TTC549 (cell line): ENCODE data around the gene DNAH7.
A peak's percentile ranks its signal among the peaks of the same experiment; 100 is the strongest.

ENCODE experiments used
- FAIRE-seq: peaks from 2 replicates; lab custom pipeline; 2012; peaks lifted over from hg19 to GRCh38; lab: Jason Lieb, UNC

Gene DNAH7

DNA sequence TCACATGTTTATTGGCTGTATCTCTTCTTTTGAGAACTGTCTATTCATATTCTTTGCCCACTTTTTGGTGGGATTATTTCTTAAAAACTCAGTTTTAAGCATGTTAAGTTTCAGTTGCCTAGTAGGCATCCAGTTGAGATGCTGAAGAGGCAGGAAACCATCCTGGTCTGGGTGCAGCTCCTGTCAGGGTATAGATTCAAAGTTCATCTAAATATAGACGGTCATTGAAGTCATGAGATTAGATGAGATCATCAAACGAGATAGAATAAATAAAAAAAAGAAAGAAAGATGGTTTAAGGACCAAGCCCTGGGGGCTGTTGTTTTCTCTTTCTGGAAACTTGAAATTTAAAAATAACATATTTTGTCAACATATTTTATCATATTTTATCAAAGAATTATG lies 9.2 kb upstream of the DNAH7 start:
- no peak for FAIRE-seq

- FAIRE-seq: no peak
These were observed 8.3 kb upstream of the DNAH7 start for GRCh38 chr2:196076778-196077568.

- FAIRE-seq: no peak
These were observed 6.6 kb upstream of the DNAH7 start for GRCh38 chr2:196075196-196075595.

GRCh38 chr2:196074631-196075030 lies 6.0 kb upstream of the DNAH7 start:
- no peak for FAIRE-seq

- FAIRE-seq: no peak
These were observed 4.9 kb upstream of the DNAH7 start for GRCh38 chr2:196073521-196073920.

- FAIRE-seq: no peak
These were observed 1.6 kb downstream of the DNAH7 start for GRCh38 chr2:196067088-196067382.

DNA sequence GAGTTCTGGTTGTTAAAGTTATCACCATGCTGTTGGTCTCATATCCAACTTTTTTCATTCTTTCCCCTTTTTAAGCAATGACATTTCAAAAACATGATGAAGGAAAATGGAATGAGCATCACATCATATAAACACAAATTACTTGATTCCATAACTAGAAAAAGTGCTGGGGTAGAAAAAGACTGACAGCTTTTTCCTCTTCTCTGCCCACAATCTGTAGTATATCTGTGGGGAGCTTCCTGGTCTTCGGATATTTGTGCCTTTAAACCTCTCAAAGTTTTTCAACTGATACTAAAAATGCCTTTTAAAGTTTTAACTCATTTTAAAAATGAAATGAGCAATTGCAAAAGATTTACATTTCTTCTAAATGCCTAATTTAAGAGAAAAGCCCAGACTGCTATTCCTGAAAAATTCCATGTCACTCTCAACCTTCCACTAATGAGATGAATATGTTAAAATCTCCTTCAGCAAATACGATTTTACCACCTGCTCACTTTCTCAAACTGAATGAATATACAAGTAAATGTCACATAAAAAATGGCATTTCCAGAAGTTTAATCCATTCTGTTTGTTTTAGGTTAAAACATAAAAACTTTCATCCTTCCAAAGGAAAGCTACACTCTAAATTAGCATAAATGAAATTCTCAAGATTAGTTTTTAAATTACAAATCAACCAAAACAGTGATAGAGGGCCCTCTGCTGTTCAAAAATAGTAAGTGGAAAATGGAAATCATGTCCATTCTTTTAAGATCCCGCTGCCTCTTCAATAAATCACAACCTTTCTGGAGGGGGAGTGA lies 2.1 kb downstream of the DNAH7 start:
- FAIRE-seq: peak; percentile 52

DNA sequence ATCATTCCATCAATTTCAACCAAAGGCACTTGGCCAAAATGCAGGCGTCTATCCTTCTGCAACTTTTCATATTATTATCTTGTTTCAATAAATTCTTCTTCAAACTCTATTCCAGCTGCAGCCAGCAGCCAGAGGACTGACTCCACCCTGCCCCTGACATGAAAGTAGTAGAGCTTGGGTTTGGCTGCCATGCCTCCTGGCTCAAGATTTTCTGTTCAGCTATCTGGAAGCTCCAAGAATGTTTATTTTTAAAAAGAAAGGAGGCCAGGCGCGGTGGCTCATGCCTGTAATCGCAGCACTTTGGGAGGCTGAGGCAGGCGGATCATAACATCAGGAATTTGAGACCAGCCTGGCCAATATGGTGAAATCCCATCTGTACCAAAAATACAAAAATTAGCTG lies 4.9 kb downstream of the DNAH7 start:
- no peak for FAIRE-seq

- FAIRE-seq: no peak
These were observed 9.1 kb downstream of the DNAH7 start for GRCh38 chr2:196059491-196059960.

DNA sequence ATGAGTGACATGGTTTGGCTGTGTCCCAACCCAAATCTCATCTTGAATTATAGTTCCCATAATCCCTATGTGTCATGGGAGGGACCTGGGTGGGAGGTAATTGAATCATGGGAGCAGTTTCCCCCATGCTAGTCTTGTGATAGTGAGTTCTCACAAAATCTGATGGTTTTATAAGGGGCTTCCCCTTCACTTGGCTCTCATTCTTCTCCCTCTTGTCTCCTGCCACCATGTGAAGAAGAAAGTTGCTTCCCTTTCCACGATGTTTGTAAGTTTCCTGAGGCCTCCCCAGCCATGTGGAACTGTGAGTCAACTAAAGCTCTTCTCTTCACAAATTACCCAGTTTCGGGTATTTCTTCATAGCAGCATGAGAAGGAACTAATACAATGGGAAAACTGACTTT lies 14.0 kb downstream of the DNAH7 start:
- no peak for FAIRE-seq

DNA sequence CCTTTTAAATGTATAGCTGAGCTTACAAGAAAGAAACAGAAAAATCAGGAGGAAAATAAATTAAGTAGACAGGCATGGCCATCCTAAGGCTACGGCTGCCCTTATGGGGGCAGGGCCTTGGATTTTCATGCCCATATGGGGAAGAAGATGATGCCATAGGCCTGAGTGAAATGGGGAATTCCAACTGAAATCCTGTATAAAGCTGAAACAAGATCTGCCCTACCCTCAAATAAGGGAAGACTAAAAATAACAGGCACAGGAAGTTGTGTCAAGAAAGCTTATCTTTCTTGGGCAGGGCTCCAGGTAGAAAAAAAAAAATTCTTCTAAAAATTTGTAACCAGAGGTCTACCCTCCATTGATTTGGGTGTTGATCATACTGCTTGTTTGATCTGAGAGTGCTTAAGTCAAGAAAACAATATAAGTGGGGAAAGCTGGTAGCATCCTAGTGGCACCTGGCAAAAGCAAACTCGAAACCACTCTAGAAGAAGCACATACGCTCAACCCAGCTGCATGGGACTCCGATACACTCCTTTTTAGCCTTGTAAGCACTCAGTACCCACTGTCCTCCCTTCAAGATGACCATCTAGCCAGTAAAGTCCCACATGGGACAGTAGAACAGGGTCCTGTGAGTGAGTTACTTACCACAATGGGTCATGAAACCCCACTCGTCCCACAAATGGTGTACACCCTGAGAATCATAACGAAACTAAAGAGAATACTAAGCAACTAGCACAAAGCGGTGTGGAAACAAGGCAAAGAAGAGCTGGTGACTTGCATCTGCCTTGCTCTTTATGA lies 22.3 kb downstream of the DNAH7 start:
- FAIRE-seq: no peak

DNA sequence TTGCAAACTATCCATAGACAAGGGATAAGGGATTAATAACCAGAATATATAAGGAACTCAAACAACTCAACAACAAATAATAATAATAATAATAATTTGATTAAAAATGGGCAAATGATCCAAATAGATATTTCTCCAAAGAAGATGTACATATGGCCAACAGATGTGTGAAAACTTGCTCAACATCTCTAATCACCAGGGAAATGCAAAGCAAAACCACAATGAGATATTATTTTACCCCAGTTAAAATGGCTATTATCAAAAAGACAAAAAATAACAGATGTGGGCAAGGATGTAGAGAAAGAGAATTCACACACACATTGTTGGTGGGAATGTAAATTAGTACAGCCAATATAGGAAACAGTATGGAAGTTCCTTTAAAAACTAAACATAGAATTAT lies 26.9 kb downstream of the DNAH7 start:
- FAIRE-seq: no peak

DNA sequence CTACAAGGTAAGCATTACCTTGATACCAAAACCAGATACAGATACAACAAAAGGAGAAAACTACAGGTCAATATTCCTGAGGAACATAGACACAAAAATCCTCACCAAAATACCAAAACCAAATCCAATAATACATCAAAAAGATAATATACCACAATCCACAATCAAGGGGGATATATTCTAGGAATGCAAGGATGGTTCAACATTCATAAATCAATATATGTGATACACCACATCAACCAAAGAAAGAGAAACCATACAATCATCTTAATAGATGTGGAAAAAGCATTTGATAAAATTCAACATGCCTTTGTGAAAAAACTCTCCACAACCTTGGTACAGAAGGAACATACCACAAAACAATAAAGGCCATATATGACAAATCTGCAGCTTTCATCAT lies 28.4 kb downstream of the DNAH7 start:
- FAIRE-seq: no peak

DNA sequence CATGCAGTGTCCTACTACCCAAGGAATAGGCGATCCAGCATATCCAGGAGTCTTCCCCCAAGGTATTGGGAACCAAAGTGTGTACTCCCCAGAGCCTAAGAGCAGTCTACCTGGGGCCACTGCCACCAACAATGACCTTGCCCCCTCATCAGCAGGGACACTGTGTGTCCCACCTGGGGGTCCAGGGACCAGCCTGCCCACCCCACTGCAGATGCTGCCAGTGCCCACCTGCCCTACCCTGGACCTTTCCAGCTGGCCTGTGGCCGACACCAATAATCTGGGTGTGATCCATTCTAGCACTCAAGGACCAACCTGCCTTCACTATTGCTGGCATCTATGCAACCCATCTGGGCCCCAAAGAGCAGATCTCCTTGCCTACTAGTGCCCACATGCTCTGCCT lies 32.2 kb downstream of the DNAH7 start:
- no peak for FAIRE-seq

- no peak for FAIRE-seq
These were observed 50.6 kb downstream of the DNAH7 start for GRCh38 chr2:196018037-196018436.

GRCh38 chr2:196012314-196012713 lies 56.3 kb downstream of the DNAH7 start:
- FAIRE-seq: no peak

DNA sequence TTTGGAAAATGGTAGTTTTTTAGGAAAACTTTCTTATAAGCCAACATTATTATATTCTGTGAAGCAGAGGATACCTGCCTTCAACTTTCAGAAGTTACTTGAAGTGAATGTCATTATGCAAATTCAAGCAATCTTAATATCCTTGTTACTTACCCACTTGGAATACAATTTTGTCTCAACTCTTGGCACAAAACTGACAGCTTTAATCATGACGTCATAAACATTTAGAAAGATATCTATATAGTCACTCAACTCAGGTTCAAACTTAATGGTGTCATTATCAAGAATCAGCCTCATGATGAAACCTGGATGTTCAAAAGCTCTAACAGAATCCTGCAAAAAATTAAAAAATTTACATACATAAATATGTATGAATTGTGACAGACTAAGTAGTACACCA lies 68.1 kb downstream of the DNAH7 start:
- FAIRE-seq: no peak

DNA sequence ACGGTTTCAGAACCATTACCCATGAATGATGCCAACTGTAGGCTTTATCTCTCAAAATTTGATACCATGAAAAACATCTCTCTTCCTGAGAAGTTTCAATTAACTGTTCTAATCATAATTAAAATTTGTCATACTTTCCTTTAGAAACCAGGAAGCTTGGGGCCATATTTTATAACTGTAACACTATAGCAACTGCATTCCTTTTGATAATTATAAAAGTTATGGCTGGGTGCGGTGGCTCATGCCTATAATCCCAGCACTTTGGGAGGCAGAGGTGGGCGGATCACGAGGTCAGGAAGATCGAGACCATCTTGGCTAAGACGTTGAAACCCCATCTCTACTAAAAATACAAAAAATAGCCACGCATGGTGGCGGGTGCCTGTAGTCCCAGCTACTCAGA lies 70.6 kb downstream of the DNAH7 start:
- FAIRE-seq: no peak

- FAIRE-seq: no peak
These were observed 73.1 kb downstream of the DNAH7 start for GRCh38 chr2:195995499-195995898.

GRCh38 chr2:195993623-195994022 lies 75.0 kb downstream of the DNAH7 start:
- no peak for FAIRE-seq

DNA sequence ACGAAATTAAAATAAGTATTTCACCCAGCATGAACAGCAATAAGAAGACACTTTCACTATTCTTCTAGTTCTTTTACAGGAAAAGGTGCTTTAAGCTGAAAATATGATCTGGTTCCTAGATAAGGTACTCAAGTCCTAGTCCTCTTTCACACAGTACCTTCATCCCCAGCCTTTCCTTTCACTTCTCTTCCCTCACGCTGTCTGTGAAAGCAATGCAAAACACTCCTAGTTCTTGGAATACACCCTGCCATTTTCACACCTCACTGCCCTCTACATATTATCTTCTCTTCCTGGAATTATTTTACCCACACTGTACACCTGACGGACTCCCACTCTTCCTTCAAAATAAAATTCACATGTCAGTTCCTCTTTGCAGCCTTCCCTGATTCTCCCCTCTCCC lies 82.9 kb downstream of the DNAH7 start:
- FAIRE-seq: no peak

- FAIRE-seq: no peak
These were observed 83.5 kb downstream of the DNAH7 start for GRCh38 chr2:195984923-195985726.
